NCI-H1092 (cell line): ENCODE measurements around the gene DNAJA3.

Source experiments
- DNase-seq: peaks from one replicate; lab custom pipeline; 2025; lab: John Stamatoyannopoulos, UW

The DNAJA3 gene

DNA sequence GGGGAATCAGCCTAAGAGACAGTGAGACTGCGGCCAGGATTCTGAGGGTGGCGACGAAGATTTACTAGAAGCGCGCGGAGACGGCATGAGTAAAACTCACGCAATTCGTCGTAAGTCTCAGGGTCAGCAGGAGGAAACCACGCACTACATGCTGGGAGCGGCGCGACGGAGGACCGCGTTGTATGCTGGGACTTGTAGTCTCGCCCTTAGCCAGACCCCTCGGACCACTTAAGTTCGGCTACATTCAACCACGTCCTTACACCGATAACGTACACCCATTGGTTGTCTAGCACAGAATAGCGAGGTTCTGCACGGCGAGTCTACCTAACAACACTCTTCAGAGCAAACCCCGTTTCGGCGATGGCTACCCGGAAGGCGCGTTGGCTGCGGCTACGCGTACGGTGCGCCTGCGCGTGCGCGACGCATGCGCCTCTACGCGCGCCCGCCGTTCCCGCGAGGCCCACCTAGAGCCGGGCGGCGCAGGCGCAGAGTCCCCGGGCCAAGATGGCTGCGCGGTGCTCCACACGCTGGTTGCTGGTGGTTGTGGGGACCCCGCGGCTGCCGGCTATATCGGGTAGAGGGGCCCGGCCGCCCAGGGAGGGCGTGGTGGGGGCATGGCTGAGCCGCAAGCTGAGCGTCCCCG lies at the start of gene DNAJA3:
TSS of gene DNAJA3 (plus strand) at position 491 of the 643 bp plus-strand sequence. CDS start at position 505, 14 bp downstream.
- peak; percentile 92 for DNase-seq

DNA sequence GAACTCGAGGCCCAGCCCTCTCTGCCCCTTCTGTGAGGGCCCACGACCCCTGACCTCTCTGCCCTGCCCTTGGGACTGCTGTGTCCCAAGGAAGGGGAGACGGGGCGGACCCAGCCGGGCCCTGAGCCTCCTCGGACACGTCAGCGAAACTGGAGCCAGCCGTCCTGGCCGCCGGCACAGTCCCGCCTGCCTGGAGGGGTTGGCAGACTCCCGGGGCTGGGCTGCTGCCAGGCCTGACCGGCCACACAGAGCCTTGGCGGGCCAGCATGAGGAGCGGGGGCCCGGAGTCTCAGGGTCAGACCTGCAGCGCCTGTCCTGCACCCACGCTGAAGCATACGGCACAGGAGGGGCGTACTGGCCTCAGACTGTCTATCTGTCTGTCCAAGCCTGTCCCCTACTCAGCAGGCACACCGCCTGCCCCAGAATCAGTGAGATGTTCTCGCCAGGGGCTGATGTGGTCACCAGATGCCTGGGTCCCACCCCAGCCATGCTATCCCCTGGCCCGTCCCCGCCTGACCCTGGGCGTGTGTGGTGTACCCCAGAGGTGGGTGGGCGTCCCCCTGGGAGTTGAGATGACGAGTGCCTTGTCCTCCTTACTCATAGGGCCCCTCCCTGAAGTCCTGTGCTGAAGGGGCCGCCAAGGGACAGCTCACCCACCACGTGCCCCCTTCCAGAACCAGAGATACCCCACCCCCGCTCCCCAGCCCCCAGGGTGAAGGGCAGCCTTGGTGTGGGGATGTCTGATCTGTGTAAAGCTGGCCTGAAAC lies 49.4 kb upstream of the DNAJA3 start:
- no peak for DNase-seq

DNA sequence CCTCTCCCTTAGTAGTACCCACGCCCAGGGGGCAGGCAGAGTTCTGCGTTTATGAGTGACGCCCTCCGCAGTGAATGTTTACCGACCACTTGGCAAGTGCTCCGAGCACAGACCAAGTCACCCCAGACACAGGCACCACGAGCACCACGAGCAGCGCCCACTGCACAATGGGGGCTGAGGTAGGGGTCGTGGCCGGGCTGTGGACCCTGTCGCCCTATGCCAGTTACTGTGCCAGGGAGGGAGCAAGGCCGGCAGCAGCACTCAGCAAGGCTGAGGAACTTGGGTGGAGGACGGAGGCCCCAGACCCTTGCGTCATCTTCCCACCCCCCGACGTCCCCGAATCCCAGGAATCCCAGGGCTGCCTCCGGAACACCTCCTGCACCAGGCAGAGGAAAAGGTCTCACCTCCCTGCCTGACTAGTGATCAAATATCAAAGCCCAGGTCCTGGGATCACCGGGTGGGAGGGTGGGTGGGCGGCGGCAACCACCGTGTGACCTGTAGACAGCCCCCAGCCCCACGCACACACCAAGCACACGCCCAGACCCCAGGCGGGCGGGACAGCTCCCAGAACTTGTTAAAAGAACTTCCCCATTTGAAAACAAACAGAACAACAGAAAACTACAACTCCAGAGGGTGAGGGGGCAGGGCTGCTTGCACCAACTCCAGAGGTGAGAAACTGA lies 48.6 kb upstream of the DNAJA3 start:
- no peak for DNase-seq

DNA sequence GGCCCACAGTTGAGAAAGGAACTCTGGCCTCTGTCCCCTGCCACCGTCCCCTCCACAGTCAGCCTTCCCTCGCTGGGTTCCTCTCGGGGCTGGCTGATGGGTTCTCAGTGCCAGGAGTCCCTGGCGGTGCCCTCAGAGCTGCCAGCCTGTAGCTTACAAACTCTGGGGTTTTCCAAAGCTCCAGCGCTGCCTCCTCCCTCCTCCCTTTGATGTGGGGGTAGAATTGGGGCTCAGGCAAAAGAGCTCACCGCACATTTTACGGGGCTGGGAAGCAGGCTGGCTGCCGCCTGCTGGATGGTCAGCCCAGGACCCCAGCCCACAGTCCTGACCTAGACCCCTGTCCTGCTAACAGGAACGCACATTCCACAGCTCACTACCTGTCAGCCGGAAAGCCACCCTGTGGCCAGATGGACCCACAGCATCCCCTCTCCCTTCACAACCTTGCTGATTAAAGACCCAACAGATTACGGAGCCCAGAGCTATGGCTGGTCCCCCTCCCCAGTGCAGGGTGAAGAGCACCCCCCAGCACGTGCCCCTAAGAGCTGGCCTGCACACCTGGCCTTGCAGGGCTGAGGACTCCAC lies 48.0 kb upstream of the DNAJA3 start:
- DNase-seq, result no peak

DNA sequence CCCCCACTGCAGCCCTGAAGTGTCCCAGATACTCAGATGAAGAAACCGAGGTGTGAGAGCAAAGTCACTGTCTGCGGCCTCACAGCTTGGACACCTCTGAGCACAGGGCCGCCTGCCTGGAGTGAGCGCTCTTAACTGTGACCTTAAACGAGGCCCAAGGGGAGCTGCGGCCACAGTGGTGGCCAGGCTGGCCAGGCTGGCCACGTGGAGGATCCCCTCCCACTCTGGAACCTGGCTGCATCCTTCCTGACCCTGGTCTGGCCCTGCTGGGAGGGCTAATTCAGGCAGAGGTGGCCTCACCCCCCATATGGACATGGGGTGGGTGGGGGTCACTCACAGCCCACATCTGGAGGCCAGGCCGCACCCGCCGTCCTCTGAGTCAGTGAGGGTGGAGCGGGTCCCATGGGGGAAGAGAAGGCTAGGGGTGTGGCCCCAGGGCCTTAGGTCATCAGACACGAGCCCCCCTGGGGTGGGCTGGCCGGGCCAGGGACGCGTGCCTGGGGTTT lies 47.5 kb upstream of the DNAJA3 start:
- DNase-seq, result no peak

DNA sequence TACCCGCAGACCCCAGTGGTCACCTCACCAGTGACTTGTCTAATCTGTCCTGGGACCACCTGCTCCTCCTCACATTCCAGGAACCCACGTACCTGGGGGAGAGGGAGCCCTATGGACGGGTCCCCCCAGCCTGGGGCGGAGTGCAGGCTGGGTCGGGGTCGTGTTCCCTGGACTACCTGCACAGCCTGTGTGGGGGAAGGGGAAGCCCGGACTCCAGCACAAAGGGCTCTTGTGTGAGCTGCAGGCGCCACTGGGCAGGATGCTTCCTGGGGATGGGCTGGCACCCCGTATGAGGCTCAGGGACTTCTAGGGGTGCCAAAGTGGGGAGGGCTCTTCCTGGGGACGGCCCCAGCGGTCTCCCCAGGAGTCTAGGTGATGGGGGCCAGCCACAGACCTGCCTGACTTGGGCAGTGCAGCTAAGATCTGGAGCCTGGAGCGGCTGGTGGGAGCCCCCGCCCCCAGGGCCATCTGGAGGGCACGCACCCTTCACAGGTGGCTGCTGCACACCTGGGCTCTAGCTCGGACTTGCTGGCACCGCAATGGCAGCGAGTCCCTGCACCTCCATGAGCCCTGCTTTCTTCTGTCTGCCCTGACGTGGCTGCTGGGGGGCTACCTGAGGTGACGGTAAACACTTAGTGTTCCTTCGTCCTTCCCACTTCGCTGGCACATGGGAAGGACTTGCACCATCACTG lies 46.5 kb upstream of the DNAJA3 start:
- no peak for DNase-seq

DNA sequence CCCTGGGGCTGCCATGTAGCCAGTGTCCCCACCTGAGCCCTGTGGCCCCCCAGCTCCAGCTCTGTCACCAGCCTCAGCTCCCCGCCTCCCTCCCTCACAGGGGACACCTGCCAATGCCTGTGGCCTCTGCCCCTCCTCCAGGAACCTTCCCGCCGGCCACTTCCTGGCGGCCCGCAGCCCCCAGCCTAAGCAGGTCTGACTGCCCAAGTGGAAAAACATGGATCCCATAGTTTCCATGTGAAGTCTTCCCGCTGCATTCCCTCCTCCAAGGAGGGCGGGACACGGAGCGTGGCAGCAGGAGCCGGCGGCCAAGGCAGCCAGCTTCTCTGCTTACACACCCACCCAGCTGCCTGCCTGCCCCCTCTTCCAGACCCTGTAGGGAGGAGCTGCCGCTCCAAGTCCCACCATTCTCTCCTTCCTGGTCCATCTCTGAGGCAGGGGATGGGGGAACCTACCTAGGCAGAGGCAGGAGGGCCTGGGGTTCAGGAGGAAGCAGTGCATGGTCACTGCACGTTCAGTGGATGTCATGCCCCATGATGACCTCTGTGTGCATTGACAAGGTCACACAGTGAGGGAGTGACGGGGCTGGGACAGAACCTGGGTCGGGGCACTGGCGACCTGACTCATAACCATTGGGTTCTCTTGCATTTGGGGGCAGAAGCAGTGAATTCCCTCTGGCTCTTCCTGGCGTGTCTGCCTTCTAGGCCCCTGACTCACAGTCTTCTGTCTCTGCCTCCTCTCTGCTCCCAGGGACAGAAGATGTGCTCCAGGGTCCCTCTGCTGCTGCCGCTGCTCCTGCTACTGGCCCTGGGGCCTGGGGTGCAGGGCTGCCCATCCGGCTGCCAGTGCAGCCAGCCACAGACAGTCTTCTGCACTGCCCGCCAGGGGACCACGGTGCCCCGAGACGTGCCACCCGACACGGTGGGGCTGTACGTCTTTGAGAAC lies 45.3 kb upstream of the DNAJA3 start:
- DNase-seq, result no peak

DNA sequence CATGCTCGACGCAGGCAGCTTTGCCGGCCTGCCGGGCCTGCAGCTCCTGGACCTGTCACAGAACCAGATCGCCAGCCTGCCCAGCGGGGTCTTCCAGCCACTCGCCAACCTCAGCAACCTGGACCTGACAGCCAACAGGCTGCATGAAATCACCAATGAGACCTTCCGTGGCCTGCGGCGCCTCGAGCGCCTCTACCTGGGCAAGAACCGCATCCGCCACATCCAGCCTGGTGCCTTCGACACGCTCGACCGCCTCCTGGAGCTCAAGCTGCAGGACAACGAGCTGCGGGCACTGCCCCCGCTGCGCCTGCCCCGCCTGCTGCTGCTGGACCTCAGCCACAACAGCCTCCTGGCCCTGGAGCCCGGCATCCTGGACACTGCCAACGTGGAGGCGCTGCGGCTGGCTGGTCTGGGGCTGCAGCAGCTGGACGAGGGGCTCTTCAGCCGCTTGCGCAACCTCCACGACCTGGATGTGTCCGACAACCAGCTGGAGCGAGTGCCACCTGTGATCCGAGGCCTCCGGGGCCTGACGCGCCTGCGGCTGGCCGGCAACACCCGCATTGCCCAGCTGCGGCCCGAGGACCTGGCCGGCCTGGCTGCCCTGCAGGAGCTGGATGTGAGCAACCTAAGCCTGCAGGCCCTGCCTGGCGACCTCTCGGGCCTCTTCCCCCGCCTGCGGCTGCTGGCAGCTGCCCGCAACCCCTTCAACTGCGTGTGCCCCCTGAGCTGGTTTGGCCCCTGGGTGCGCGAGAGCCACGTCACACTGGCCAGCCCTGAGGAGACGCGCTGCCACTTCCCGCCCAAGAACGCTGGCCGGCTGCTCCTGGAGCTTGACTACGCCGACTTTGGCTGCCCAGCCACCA lies 44.4 kb upstream of the DNAJA3 start:
- no peak for DNase-seq

DNA sequence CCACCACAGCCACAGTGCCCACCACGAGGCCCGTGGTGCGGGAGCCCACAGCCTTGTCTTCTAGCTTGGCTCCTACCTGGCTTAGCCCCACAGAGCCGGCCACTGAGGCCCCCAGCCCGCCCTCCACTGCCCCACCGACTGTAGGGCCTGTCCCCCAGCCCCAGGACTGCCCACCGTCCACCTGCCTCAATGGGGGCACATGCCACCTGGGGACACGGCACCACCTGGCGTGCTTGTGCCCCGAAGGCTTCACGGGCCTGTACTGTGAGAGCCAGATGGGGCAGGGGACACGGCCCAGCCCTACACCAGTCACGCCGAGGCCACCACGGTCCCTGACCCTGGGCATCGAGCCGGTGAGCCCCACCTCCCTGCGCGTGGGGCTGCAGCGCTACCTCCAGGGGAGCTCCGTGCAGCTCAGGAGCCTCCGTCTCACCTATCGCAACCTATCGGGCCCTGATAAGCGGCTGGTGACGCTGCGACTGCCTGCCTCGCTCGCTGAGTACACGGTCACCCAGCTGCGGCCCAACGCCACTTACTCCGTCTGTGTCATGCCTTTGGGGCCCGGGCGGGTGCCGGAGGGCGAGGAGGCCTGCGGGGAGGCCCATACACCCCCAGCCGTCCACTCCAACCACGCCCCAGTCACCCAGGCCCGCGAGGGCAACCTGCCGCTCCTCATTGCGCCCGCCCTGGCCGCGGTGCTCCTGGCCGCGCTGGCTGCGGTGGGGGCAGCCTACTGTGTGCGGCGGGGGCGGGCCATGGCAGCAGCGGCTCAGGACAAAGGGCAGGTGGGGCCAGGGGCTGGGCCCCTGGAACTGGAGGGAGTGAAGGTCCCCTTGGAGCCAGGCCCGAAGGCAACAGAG lies 43.5 kb upstream of the DNAJA3 start:
- DNase-seq, result no peak

DNA sequence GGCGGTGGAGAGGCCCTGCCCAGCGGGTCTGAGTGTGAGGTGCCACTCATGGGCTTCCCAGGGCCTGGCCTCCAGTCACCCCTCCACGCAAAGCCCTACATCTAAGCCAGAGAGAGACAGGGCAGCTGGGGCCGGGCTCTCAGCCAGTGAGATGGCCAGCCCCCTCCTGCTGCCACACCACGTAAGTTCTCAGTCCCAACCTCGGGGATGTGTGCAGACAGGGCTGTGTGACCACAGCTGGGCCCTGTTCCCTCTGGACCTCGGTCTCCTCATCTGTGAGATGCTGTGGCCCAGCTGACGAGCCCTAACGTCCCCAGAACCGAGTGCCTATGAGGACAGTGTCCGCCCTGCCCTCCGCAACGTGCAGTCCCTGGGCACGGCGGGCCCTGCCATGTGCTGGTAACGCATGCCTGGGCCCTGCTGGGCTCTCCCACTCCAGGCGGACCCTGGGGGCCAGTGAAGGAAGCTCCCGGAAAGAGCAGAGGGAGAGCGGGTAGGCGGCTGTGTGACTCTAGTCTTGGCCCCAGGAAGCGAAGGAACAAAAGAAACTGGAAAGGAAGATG lies 42.8 kb upstream of the DNAJA3 start:
- DNase-seq, result no peak

DNA sequence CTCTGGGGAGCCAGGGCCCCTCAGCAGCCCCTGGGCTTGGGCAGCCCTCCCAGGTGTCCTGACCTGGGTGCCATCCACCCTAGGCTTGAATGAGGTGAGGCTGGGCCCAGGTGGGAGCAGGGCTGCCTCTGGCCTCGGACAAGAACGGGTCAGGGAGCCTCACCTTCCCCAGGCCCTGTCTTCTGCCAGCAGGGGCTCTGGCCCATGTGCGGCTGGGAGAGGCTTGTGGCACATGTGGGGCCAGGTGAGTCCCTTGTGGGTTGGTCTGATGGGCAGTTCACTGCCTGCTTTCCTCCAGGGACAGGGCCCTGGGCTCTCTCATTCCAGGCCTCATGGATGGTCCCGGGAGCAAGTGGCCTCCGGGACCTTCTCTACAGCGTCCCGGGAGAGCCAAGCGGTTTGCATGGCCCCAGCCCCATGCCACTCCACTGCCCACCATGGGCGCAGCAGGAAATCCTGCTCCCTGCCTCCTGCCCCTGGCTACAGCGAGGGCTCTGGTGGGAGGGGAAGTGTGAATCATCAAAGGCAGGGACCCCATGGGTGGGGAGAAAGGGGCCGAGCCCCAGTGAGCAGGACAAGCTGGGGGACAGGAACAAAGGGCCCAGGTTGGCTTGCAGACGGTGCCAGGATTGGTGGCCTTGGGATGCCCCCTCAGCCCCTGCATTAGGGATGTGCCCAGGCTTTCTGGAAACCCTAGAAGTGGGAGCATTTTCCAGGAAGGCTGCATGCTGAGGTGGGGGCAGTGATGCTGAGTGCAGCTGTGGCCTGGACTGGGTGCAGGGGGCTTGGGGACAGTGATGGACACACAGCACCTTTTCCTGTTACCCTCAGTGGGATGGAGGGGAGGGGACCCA lies 41.9 kb upstream of the DNAJA3 start:
- DNase-seq, result no peak

DNA sequence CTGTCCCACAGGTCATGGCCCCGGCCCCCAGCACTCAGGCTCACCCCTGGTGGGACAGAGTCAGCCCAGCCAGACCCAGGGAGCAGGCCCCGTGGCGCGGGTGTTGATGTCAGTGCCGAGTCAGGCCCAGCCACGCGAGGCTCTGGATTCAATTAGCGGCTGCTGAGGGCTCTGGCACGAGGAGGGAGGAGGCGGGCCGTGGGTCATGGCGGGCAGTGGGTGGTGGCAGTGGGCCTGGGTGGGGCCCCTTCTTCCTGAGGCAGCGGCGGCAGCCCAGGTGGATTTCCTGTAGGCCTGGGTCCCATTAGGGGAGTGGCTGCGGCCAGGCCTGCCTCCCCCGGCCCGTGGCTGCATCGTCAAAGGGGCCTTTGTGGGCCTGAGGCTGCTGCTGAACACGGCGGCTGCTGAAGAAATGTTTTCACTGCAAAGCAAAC lies 41.1 kb upstream of the DNAJA3 start:
- DNase-seq, result no peak

DNA sequence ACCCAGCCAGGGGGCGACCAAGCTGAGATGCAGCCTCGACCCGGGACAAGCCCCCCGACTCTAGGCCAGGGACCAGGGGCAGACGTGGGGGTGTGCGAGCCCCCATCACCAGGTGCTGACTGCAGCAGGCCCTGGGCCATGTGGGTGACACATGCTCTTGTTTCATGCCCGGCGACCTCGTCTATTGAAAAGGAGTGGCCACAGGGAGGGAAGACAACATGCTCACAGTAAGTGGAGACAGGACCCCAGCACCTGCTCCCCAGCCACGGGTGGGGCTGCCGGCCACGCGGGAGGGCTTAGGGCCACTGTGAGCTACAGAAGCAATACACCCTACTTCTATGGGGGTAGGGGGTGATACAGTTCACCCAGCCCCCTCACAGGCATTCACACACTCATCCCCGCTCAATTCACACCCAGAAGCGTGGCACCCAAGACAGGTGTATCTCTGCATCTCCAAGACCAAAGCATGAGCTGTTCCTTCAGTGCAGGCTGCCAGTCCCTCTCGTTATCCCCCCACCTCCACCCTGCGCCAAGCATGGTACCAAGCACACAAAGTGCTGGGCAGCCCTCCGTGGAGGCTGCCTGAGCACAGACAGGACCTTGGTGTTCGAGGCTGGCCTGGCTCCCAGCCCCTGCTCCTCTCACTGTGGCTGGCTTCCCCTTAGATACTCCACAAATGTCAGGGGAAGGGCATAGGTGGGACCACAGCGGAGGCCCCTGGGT lies 40.4 kb upstream of the DNAJA3 start:
- DNase-seq, result no peak

DNA sequence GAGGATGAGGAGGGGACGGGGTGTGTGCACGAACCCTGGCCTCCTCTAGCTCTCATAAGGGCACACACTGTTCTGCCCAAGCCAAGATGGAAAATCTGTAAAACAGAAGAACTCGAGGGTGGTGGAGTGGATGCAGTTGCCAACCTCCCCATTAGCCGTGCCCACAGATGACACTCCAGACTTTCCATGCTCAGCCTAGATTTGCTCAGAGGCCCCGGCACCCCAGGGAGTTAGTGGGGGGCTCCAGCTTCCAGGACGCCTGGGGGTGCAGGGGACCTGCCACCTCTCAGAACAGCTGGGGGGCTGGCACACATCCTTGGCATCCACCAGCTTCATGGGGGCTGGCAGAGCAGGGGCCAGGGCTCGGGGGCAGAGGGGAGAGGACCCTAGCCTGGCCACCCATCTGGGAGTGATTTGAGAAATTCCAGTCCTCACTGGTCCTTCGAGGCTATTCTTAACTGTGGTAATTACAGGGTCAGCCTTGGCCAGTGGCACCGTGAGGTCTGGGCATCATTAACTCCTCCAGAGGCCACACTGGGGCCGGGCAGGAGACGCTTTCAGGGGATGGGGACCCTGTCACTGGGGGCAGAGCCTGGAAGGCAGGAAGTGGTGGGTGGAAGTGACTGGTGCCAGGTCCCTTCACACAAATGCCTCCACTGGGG lies 39.7 kb upstream of the DNAJA3 start:
- no peak for DNase-seq

DNA sequence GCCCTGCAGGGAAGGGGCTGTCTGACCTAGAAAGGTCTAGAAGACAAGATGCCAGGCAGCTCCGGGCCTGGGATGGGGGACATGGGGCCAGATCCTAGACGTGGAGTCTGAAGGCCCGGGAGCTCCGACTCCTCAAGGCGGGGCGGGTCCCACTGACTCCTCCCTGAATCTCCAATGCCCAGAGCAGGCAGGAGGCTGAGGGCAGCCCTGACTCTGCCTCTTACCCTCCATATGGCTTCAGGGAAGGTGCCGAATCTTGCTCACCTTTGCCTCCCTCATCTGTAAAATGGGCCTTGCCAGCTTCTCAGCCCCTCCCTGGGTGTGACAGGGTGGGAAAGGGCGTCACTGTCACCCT lies 39.2 kb upstream of the DNAJA3 start:
- no peak for DNase-seq

DNA sequence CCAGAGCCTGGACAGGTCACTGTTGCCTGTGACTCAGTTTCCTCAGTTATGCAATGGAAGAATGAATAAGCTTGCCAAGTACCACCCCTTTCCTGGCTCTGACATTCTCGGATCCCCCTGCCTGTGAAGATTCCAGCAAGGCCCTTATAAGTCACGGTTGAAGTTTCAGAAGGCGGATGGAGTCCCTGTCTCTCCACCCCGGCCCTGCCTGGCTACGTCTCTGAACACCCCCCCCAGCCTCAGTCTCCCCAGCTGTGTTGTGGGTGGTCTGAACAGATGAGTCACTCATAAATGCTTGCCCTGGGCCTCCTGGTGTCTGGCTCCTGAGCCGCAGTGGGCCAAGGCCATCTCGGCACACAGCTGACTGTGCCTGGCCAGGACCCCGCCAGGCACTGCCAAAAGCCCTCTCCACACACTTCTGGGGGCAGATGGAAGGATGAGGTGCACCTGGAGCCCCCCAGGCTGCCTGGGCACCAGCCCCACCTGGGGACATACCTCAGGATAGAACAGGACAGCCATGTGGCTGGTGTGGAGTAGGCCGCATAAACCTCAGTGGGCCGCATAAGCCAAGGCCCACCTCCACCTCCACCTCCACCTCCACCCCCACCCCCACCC lies 38.6 kb upstream of the DNAJA3 start:
- no peak for DNase-seq
